Small intestine (tissue), 7 donors: ENCODE measurements around the gene PARD3. TPM values are rescaled to one million over a fixed set of nuclear protein-coding genes. Genes with fewer than 3 reads are reported as not detected.

Experiments
- DNase-seq, 2 donors: peaks; one replicate each; pipeline versions ENCODE4 v3.0.0 to v3.0.0-alpha.2; 2013
- FAIRE-seq: peaks from 2 replicates; lab custom pipeline; 2012; peaks lifted over from hg19 to GRCh38; lab: Jason Lieb, UNC
- H3K27ac ChIP-seq, 3 donors: one replicate each; pipeline ENCODE4 v1.5.1; 2013; ENCODE audit warnings: low read length in 2 of 3, mild to moderate bottlenecking in 2 of 3, control low read depth in 1 of 3, inconsistent platforms in 1 of 3, low read depth in 1 of 3, moderate library complexity in 1 of 3
- H3K27me3 ChIP-seq, 3 donors: one replicate each; pipeline ENCODE4 v1.6.1; 2013; ENCODE audit warnings: low read length in 3 of 3, inconsistent platforms in 1 of 3; ENCODE audit not compliant: control insufficient read depth in 3 of 3, insufficient read depth in 3 of 3
- H3K36me3 ChIP-seq, 3 donors: one replicate each; pipeline ENCODE4 v1.6.1; 2013; ENCODE audit warnings: low read length in 3 of 3, inconsistent platforms in 1 of 3, low read depth in 1 of 3, mild to moderate bottlenecking in 1 of 3, moderate library complexity in 1 of 3; ENCODE audit not compliant: control insufficient read depth in 3 of 3, insufficient read depth in 2 of 3
- H3K4me1 ChIP-seq, 3 donors: one replicate each; pipeline ENCODE4 v1.6.1; 2013; ENCODE audit warnings: low read length in 2 of 3, inconsistent platforms in 1 of 3, low read depth in 1 of 3, mild to moderate bottlenecking in 1 of 3, moderate library complexity in 1 of 3; ENCODE audit not compliant: control insufficient read depth in 3 of 3, insufficient read depth in 2 of 3
- H3K4me3 ChIP-seq, 3 donors: one replicate each; pipeline ENCODE4 v1.5.1; 2013; ENCODE audit warnings: low read length in 3 of 3, control low read depth in 1 of 3, inconsistent platforms in 1 of 3, low read depth in 1 of 3, mild to moderate bottlenecking in 1 of 3, moderate library complexity in 1 of 3
- H3K9me3 ChIP-seq, 2 donors: one replicate each; pipeline ENCODE4 v1.6.1; 2013; ENCODE audit warnings: low read depth in 1 of 2, low read length in 1 of 2; ENCODE audit not compliant: control insufficient read depth in 2 of 2, insufficient read depth in 1 of 2
- WGBS, 3 donors: extraction: QIAGEN DNeasy Blood & Tissue Kit; methylation state at CpG; one replicate each; pipeline ENCODE4 v1.1.7; 2013; 5-methylcytosine and 5-hydroxymethylcytosine counted together
- polyA plus RNA-seq, 4 donors: library from polyadenylated mRNA; stranded (reverse) in 3 of 4; unstranded in 1 of 4; fragments of 200-250 nt in 3 of 4; fragments of 120-200 nt in 1 of 4; gene quantifications; one replicate each; pipeline versions ENCODE4 v1.2.1 to v1.2.3, GENCODE V29; 2013
- donor health status: healthy with polysubstance abuse.
- donor health status: control.
- donor health status: control.
- donor health status: Bipolar disorder and iron deficiency.
- donor health status: healthy.

Gene PARD3
- polyA plus RNA-seq, 4 donors: 14.3 to 24.3 (median 15.5) TPM

DNA sequence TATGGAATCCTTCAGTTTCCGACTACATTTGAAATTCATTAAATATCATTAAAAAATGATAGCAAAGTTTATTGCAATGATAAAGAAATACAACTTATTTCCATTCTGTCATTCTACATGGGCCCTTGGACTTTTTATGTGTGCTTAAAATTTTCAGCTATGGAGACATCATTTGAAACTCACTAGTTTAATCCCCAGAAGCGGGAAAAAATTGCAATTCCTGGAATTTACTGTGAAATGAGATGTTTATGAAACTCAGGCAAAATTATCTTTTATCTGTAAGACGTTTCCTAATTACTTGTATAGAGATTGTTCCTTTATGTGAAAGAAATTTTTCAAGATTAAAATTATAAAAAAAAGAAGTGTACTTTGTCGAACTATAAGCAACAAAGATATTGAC lies 213.4 kb downstream of the PARD3 start:
- no peak for FAIRE-seq
- H3K27me3 ChIP-seq: no peaks in the 10 kb centered on the region
- H3K4me3 ChIP-seq: no peak overlapping the region
- H3K36me3 ChIP-seq: no peaks in the 10 kb centered on the region
- H3K4me1 ChIP-seq: no peaks in the 10 kb centered on the region
- no peak for DNase-seq
- no peak overlapping the region for H3K27ac ChIP-seq
- H3K9me3 ChIP-seq: no peaks in the 10 kb centered on the region
- WGBS, 3 donors: 85 to 88% (median 88%) methylated on average over 3 to 4 of the region's 4 CpGs

- Histone ChIP-seq H3K27me3 (no peaks in the 10 kb centered on the region), H3K9me3 (no peaks in the 10 kb centered on the region), H3K4me3 (no peak overlapping the region), H3K4me1 (no peaks in the 10 kb centered on the region), H3K36me3 (no peaks in the 10 kb centered on the region), H3K27ac (no peak overlapping the region)
- 81 to 88% (median 88%) methylated on average over 12 of the region's 12 CpGs for WGBS, 3 donors
- FAIRE-seq (no peak), DNase-seq (no peak)
These were observed 215.9 kb downstream of the PARD3 start for GRCh38 chr10:34599026-34599795.

DNA sequence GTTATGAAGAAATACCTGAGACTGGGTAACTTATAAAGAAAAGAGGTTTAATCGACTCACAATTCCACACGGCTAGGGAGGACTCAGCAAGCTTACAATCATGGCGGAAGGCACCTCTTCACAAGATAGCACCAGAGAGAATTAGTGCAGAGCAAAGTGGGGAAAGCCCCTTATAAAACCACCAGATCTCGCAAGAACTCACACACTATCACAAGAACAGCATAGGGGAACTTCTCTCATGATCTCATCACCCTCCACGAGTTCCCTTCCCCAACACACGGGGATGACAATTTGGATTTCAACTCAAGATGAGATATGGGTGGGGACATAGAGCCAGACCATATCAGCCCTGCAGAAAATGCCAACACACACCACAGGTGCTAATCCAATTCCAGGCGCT lies 218.7 kb downstream of the PARD3 start:
- H3K4me3 ChIP-seq: no peak overlapping the region
- H3K4me1 ChIP-seq: no peaks in the 10 kb centered on the region
- DNase-seq (no peak), FAIRE-seq (no peak)
- H3K27ac ChIP-seq: no peak overlapping the region
- H3K9me3 ChIP-seq: no peaks in the 10 kb centered on the region
- WGBS, 3 donors: 88 to 96% (median 89%) methylated on average over 7 of the region's 7 CpGs
- no peaks in the 10 kb centered on the region for H3K27me3 ChIP-seq
- H3K36me3 ChIP-seq: no peaks in the 10 kb centered on the region

DNA sequence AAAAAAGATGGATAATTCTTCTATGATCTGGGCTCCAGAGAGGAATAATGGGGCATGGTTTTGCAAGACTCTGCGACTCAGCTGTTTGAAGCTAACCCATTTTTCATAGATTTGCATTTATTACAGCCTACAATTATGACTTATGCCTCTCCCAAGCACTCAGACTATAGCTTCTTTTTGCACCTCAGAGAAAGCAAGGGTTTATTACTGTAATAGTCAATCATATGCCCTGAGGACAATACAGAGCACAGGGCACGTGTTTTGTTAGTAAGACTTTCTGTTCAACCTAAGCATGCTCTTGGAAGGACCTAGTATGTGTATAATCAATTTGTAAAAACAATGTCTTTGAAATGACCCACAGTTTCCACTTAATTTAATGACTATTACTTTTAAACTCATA lies 221.2 kb downstream of the PARD3 start:
- Histone ChIP-seq H3K9me3 (no peaks in the 10 kb centered on the region), H3K36me3 (no peaks in the 10 kb centered on the region), H3K4me3 (no peak overlapping the region), H3K27me3 (no peaks in the 10 kb centered on the region), H3K4me1 (no peaks in the 10 kb centered on the region), H3K27ac (no peak overlapping the region)
- FAIRE-seq (no peak), DNase-seq (no peak)
- 80 to 87% (median 83%) methylated on average over 2 of the region's 2 CpGs for WGBS, 3 donors

DNA sequence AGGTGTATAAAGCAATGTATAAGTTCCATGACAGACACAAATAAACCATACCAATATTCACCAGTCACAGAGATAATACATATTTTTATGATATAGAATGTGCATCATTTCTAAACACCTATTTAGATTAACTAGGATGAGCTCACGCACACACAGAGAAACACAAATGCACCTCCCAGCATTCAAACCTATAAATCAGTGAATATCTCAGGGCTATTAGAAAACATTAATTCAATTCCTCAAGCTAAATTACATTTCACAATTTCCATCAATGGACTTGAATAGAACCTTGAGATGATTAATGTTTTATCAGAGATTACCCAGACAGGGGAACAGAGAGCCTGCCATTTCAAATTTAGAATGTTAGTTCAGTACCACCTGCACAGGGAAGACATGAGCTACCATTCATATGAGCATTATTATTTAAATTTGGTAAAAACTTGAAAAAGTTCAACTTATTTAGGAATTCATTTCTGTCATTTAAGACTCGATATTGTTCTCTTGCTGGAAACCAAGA lies 221.7 kb downstream of the PARD3 start:
- H3K4me3 ChIP-seq: no peak overlapping the region
- DNase-seq (no peak), FAIRE-seq (no peak)
- no peaks in the 10 kb centered on the region for H3K36me3 ChIP-seq
- no peaks in the 10 kb centered on the region for H3K4me1 ChIP-seq
- H3K27ac ChIP-seq: no peak overlapping the region
- H3K27me3 ChIP-seq: no peaks in the 10 kb centered on the region
- no peaks in the 10 kb centered on the region for H3K9me3 ChIP-seq
- 94 to 98% (median 95%) methylated on average over 2 of the region's 2 CpGs for WGBS, 3 donors

GRCh38 chr10:34590793-34591192 lies 224.3 kb downstream of the PARD3 start:
- 81 to 91% (median 83%) methylated on average over 5 of the region's 5 CpGs for WGBS, 3 donors
- H3K4me3 ChIP-seq: no peak overlapping the region
- H3K4me1 ChIP-seq: no peaks in the 10 kb centered on the region
- no peak overlapping the region for H3K27ac ChIP-seq
- FAIRE-seq: no peak
- DNase-seq: no peak
- H3K36me3 ChIP-seq: no peaks in the 10 kb centered on the region
- H3K9me3 ChIP-seq: no peaks in the 10 kb centered on the region
- H3K27me3 ChIP-seq: no peaks in the 10 kb centered on the region

GRCh38 chr10:34589275-34589674 lies 225.8 kb downstream of the PARD3 start:
- no peak for FAIRE-seq
- no peak overlapping the region for H3K27ac ChIP-seq
- H3K4me3 ChIP-seq: no peak overlapping the region
- no peaks in the 10 kb centered on the region for H3K27me3 ChIP-seq
- no peak for DNase-seq
- H3K4me1 ChIP-seq: peaks cover 0 to 2% (median 0%) of the 10 kb centered on the region in 3 donors
- no peaks in the 10 kb centered on the region for H3K9me3 ChIP-seq
- no peaks in the 10 kb centered on the region for H3K36me3 ChIP-seq
- 95 to 97% (median 95%) methylated on average over 3 of the region's 3 CpGs for WGBS, 3 donors

DNA sequence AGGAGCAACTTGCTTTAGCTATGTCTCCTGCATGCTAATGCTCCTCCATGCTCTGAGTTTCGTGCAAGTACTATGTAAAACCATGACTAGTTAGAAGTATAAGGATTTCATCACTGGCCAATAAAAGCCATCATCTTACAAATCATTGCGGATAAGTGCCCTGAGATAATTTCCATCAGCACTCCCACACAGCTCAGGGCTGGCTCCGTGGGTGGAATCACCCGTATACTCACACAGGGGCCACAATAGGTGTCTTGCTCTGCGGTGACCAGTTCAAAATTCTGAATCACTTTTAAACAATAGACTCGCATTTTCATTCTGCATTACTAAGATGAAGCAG lies 227.4 kb downstream of the PARD3 start:
- no peak overlapping the region for H3K4me3 ChIP-seq
- H3K27me3 ChIP-seq: no peaks in the 10 kb centered on the region
- FAIRE-seq: no peak
- peaks cover 0 to 3% (median 0%) of the 10 kb centered on the region in 3 donors for H3K4me1 ChIP-seq
- no peak for DNase-seq
- H3K9me3 ChIP-seq: no peaks in the 10 kb centered on the region
- WGBS, 3 donors: 75 to 89% (median 86%) methylated on average over 6 of the region's 6 CpGs
- no peaks in the 10 kb centered on the region for H3K36me3 ChIP-seq
- no peak overlapping the region for H3K27ac ChIP-seq
